ENCODE measurements around the gene ATP8A2. TPM values are rescaled to one million over a fixed set of nuclear protein-coding genes. Genes with fewer than 3 reads are reported as not detected.

The ATP8A2 gene
- total RNA-seq, 2 donors from 2014 or later = 0.23 to 6.1 TPM

DNA sequence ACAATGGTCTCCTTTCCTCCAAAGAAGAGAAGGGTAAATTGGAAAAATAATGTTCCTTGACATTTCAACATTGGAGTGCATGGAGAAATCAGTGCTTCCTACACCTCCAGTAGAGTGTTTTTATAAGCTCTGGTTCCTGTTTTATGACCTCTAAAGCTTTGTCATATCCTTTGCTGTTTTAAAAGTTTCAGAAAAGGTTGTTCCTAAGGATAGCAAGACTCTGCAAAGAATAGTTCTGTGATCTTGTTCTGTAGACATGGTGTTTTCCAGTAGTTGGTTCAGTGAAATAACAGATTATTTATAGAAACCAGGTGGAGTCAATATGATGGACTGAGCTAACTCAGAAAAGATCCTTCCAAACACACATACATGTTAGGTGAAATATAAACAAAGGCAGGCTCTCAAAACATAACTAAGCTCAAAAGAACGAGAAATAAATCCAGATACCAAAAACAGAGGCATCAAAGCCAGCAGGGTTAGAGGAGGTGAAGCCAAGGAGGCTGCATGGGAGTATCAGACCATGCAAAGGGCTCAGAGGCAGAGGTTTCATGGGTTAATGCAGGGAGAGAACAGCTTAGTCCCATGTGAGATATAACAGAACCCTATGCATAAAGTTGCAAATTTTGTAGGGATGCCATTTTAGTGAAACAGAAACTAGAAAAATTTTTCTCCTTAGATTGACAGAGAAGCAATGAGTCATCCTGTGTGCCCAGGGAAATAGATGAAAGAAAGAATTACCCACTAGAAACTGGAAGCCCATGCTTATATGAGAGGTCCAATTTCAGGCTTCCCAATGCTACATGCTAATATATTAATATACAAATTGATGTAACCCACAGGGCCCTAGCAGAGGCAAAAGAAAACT, 635.7 kb downstream of the ATP8A2 start:
- H3K4me3 ChIP-seq = no peak overlapping the region
- no peaks in the 10 kb centered on the region for H3K36me3 ChIP-seq
- WGBS = 68% methylated on average over 1 of the region's 1 CpG
- H3K9me3 ChIP-seq = no peaks in the 10 kb centered on the region
- TF ChIP-seq, protein P1, sequence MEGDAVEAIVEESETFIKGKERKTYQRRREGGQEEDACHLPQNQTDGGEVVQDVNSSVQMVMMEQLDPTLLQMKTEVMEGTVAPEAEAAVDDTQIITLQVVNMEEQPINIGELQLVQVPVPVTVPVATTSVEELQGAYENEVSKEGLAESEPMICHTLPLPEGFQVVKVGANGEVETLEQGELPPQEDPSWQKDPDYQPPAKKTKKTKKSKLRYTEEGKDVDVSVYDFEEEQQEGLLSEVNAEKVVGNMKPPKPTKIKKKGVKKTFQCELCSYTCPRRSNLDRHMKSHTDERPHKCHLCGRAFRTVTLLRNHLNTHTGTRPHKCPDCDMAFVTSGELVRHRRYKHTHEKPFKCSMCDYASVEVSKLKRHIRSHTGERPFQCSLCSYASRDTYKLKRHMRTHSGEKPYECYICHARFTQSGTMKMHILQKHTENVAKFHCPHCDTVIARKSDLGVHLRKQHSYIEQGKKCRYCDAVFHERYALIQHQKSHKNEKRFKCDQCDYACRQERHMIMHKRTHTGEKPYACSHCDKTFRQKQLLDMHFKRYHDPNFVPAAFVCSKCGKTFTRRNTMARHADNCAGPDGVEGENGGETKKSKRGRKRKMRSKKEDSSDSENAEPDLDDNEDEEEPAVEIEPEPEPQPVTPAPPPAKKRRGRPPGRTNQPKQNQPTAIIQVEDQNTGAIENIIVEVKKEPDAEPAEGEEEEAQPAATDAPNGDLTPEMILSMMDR (IDR thresholded peaks at IDR 0.05) = no peak
- TF ChIP-seq POLR2AphosphoS5 (IDR thresholded peaks at IDR 0.05) = no peak
- no peak for TF ChIP-seq POLR2A (IDR thresholded peaks at IDR 0.05)
- intact Hi-C loops (cut with DNase I) = no loop called here
- H3K27me3 ChIP-seq (replicated peaks; ENCODE audit: insufficient read depth) = no peaks in the 10 kb centered on the region
- no peaks in the 10 kb centered on the region for H3K4me1 ChIP-seq (replicated peaks)
- H3K27ac ChIP-seq = no peak overlapping the region
- no peak for DNase-seq (ENCODE audit: low spot score)

DNA sequence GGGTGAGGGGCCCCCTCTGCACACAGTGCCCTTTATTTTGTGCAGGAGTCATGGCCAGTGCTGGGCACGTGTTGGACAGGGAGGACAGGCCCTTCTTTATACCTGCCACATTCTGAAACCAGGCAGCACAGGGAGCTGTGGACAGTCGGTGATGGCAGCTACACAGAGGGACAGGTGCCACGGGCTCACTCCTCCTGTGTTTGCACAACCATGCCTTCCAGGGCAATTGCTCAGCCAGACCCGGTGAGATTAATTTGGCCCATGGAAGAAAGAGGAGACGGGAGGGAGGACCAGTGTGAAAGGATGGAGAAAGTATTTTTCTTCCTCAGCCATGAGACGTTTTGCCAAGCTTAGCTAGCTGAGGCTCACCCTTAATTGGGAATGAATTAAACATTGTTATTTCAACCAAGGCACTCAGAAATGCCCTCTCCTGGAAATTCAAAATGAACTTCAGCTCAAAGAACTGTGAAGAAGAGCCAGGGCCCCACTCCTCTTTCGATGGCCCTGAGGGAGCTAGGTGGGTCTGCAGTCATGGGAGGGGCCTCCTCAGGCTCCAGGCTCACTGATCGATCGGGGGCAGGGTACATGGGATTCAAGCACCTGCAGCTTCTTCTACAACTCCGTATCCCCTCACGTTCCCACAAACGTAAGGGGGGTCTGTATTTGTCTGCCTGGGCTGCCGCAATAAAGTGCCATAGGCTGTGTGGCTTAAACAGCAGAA, 638.9 kb downstream of the ATP8A2 start:
- intact Hi-C loops (cut with DNase I) = no loop called here
- H3K4me1 ChIP-seq (replicated peaks) = no peaks in the 10 kb centered on the region
- H3K27me3 ChIP-seq (replicated peaks; ENCODE audit: insufficient read depth) = no peaks in the 10 kb centered on the region
- H3K36me3 ChIP-seq = no peaks in the 10 kb centered on the region
- no peak overlapping the region for H3K4me3 ChIP-seq
- no peaks in the 10 kb centered on the region for H3K9me3 ChIP-seq
- no peak overlapping the region for H3K27ac ChIP-seq
- TF ChIP-seq POLR2A (IDR thresholded peaks at IDR 0.05) (no peak), POLR2AphosphoS5 (IDR thresholded peaks at IDR 0.05) (no peak)
- TF ChIP-seq, protein P1 (IDR thresholded peaks at IDR 0.05) = no peak
- WGBS = 64% methylated on average over 13 of the region's 13 CpGs
- DNase-seq (ENCODE audit: low spot score) = no peak

- 94% methylated on average over 4 of the region's 4 CpGs for WGBS
- Histone ChIP-seq H3K27me3 (replicated peaks; ENCODE audit: insufficient read depth) (no peaks in the 10 kb centered on the region), H3K9me3 (no peaks in the 10 kb centered on the region), H3K27ac (no peak overlapping the region), H3K4me1 (replicated peaks) (no peaks in the 10 kb centered on the region), H3K36me3 (no peaks in the 10 kb centered on the region), H3K4me3 (no peak overlapping the region)
- DNase-seq (ENCODE audit: low spot score) = no peak
- intact Hi-C loops (cut with DNase I) = no loop called here
- no peak for TF ChIP-seq POLR2A (IDR thresholded peaks at IDR 0.05)
- TF ChIP-seq, protein P1 (IDR thresholded peaks at IDR 0.05) = no peak
- no peak for TF ChIP-seq POLR2AphosphoS5 (IDR thresholded peaks at IDR 0.05)
These were observed 639.4 kb downstream of the ATP8A2 start for GRCh38 chr13:26011208-26011573.

DNA sequence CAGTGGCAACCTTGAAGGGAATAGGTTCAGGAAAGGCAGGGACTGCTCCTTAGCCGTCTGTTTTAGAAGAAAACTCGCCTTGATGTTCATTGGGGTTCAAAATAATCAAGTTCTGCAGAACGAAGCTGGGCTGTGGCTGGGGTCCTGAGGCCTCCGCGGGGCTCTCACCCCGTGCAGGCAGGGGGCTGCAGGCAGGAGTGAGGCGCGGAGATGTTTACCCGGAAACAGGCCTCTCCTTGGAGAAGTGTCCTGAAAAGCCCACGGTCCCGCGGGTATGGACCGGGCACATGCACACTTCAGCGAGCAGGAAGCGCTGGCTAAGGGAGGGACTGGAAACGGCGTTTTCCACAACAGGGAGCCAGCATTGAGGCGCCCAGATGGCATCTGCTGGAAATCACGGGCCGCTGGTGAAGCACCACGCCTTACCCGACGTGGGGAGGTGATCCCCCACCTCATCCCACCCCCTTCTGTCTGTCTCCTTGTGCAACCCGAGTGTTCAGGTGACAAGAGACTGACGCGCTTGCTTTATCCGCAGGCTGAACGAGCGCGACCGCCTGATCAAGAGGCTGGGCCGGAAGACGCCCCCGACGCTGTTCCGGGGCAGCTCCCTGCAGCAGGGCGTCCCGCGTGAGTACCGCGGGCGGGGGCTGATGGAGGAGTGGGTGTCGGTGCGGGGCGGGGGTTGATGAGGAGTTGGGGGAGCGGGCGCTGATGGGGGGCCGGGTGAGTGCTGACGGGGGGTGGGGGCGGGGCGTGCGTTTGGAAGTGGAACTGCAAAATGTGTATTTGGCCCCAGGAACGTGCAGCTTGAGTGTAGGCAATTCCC, 640.4 kb downstream of the ATP8A2 start:
- no peak for TF ChIP-seq POLR2A (IDR thresholded peaks at IDR 0.05)
- TF ChIP-seq, protein P1 (IDR thresholded peaks at IDR 0.05) = no peak
- TF ChIP-seq POLR2AphosphoS5 (IDR thresholded peaks at IDR 0.05) = no peak
- H3K4me1 ChIP-seq (replicated peaks) = no peaks in the 10 kb centered on the region
- H3K9me3 ChIP-seq = no peaks in the 10 kb centered on the region
- no peak overlapping the region for H3K27ac ChIP-seq
- no peak for DNase-seq (ENCODE audit: low spot score)
- WGBS = 32% methylated on average over 53 of the region's 53 CpGs
- no peak overlapping the region for H3K4me3 ChIP-seq
- intact Hi-C loops (cut with DNase I) = no loop called here
- no peaks in the 10 kb centered on the region for H3K36me3 ChIP-seq
- H3K27me3 ChIP-seq (replicated peaks; ENCODE audit: insufficient read depth) = no peaks in the 10 kb centered on the region
